ENCODE data around the gene BZW1. TPM values are rescaled to one million over a fixed set of nuclear protein-coding genes. Genes with fewer than 3 reads are reported as not detected.

Gene BZW1
- total and polyA plus RNA-seq, 2 experiments from 2014 or later = 92.9 to 159 TPM

- Histone ChIP-seq H3K27ac (no peak overlapping the region), H3K36me3 (no peaks in the 10 kb centered on the region), H3K27me3 (no peaks in the 10 kb centered on the region), H3K4me3 (no peak overlapping the region), H3K4me1 (ENCODE audit: low read depth) (no peaks in the 10 kb centered on the region), H3K9me3 (ENCODE audit: low read depth) (no peaks in the 10 kb centered on the region)
- peak in 1 of 2 donors; percentile 42 for DNase-seq (ENCODE audit: low read depth in 1 of 2, low spot score in 1 of 2)
- TF ChIP-seq CTCF (IDR thresholded peaks at IDR 0.05; ENCODE audit: low read depth, low read length) = no peak
Measured at GRCh38 chr2:200786423-200786822, 25.3 kb upstream of the BZW1 start.

- Histone ChIP-seq H3K27ac (no peak overlapping the region), H3K4me1 (ENCODE audit: low read depth) (no peaks in the 10 kb centered on the region), H3K4me3 (no peak overlapping the region), H3K27me3 (no peaks in the 10 kb centered on the region), H3K36me3 (no peaks in the 10 kb centered on the region), H3K9me3 (ENCODE audit: low read depth) (no peaks in the 10 kb centered on the region)
- no peak for TF ChIP-seq CTCF (IDR thresholded peaks at IDR 0.05; ENCODE audit: low read depth, low read length)
- peak in 1 of 2 donors; percentile 81 for DNase-seq (ENCODE audit: low read depth in 1 of 2, low spot score in 1 of 2)
Measured at GRCh38 chr2:200786826-200787225, 24.9 kb upstream of the BZW1 start.

GRCh38 chr2:200787351-200788120 is 24.2 kb upstream of the BZW1 start:
- Histone ChIP-seq H3K27ac (no peak overlapping the region), H3K27me3 (no peaks in the 10 kb centered on the region), H3K4me3 (no peak overlapping the region), H3K9me3 (ENCODE audit: low read depth) (no peaks in the 10 kb centered on the region), H3K36me3 (no peaks in the 10 kb centered on the region), H3K4me1 (ENCODE audit: low read depth) (no peaks in the 10 kb centered on the region)
- DNase-seq (ENCODE audit: low read depth in 1 of 2, low spot score in 1 of 2) = peak in 1 of 2 donors; percentile 92
- no peak for TF ChIP-seq CTCF (IDR thresholded peaks at IDR 0.05; ENCODE audit: low read depth, low read length)

GRCh38 chr2:200788121-200788718 is 23.5 kb upstream of the BZW1 start:
- Histone ChIP-seq H3K9me3 (ENCODE audit: low read depth) (no peaks in the 10 kb centered on the region), H3K27ac (no peak overlapping the region), H3K4me3 (no peak overlapping the region), H3K27me3 (no peaks in the 10 kb centered on the region), H3K4me1 (ENCODE audit: low read depth) (no peaks in the 10 kb centered on the region), H3K36me3 (no peaks in the 10 kb centered on the region)
- no peak for TF ChIP-seq CTCF (IDR thresholded peaks at IDR 0.05; ENCODE audit: low read depth, low read length)
- peak in 1 of 2 donors; percentile 66 for DNase-seq (ENCODE audit: low read depth in 1 of 2, low spot score in 1 of 2)

- no peak for TF ChIP-seq CTCF (IDR thresholded peaks at IDR 0.05; ENCODE audit: low read depth, low read length)
- H3K27me3 ChIP-seq = no peaks in the 10 kb centered on the region
- H3K4me1 ChIP-seq (ENCODE audit: low read depth) = no peaks in the 10 kb centered on the region
- H3K9me3 ChIP-seq (ENCODE audit: low read depth) = no peaks in the 10 kb centered on the region
- no peak overlapping the region for H3K4me3 ChIP-seq
- DNase-seq (ENCODE audit: low read depth in 1 of 2, low spot score in 1 of 2) = no peak
- no peak overlapping the region for H3K27ac ChIP-seq
- H3K36me3 ChIP-seq = no peaks in the 10 kb centered on the region
Measured at GRCh38 chr2:200790185-200790584, 21.5 kb upstream of the BZW1 start.

Measured in cardiac muscle cell (in vitro differentiated cells and primary cell).